Calu3 (cell line): ENCODE measurements around the gene RALGAPB. TPM values are rescaled to one million over a fixed set of nuclear protein-coding genes. Genes with fewer than 3 reads are reported as not detected.

Source experiments
- BruUV-seq: library from RNA; stranded (reverse); fragments of 400-500 nt; replicated peaks from 2 replicates; lab custom pipeline; 2021; lab: Mats Ljungman, UMichigan
- CTCF ChIA-PET: fragments of 300-600 bp; sonication (Branson Sonifier 250); formaldehyde crosslinking; loops from one replicate; lab custom pipeline; 2022; ENCODE audit warnings: antibody characterized with exemption; lab: Charles Lee
- DNase-seq: peaks from one replicate; pipeline ENCODE4 v3.0.0; 2022
- H3K27ac Mint-ChIP-seq: one replicate; pipeline ENCODE4 v1.8.0; 2022; ENCODE audit warnings: mixed read lengths; ENCODE audit not compliant: unreplicated experiment
- H3K27me3 Mint-ChIP-seq: one replicate; pipeline ENCODE4 v1.8.0; 2022; ENCODE audit warnings: mixed read lengths; ENCODE audit not compliant: unreplicated experiment
- H3K36me3 Mint-ChIP-seq: one replicate; pipeline ENCODE4 v1.8.0; 2022; ENCODE audit warnings: mild to moderate bottlenecking, moderate library complexity, mixed read lengths; ENCODE audit not compliant: insufficient read depth, unreplicated experiment
- H3K4me1 Mint-ChIP-seq: one replicate; pipeline ENCODE4 v1.8.0; 2022; ENCODE audit warnings: mild to moderate bottlenecking, low read depth, mixed read lengths; ENCODE audit not compliant: unreplicated experiment
- H3K4me3 Mint-ChIP-seq: one replicate; pipeline ENCODE4 v1.8.0; 2022; ENCODE audit warnings: mild to moderate bottlenecking, low read depth, moderate library complexity, mixed read lengths; ENCODE audit not compliant: unreplicated experiment
- H3K9me3 Mint-ChIP-seq: one replicate; pipeline ENCODE4 v1.8.0; 2022; ENCODE audit warnings: low read depth, mixed read lengths; ENCODE audit not compliant: unreplicated experiment
- CTCF ChIP-seq: fragments of 200-600 bp; IDR thresholded peaks from one replicate; pipeline ENCODE4 v1.8.0; 2022; ENCODE audit warnings: antibody characterized with exemption; ENCODE audit not compliant: unreplicated experiment
- intact Hi-C: fragments of 100-400 bp; cut with micrococcal nuclease; formaldehyde crosslinking; loops from one replicate; pipeline ENCODE4 v1.10.0; 2022; ENCODE audit not compliant: unreplicated experiment
- total RNA-seq: library from RNA; stranded (reverse); gene quantifications from 2 replicates; pipeline ENCODE4 v1.2.3, GENCODE V29; 2022

RALGAPB gene
- total RNA-seq, 1 experiment from 2014 or later: 59.8 TPM

DNA sequence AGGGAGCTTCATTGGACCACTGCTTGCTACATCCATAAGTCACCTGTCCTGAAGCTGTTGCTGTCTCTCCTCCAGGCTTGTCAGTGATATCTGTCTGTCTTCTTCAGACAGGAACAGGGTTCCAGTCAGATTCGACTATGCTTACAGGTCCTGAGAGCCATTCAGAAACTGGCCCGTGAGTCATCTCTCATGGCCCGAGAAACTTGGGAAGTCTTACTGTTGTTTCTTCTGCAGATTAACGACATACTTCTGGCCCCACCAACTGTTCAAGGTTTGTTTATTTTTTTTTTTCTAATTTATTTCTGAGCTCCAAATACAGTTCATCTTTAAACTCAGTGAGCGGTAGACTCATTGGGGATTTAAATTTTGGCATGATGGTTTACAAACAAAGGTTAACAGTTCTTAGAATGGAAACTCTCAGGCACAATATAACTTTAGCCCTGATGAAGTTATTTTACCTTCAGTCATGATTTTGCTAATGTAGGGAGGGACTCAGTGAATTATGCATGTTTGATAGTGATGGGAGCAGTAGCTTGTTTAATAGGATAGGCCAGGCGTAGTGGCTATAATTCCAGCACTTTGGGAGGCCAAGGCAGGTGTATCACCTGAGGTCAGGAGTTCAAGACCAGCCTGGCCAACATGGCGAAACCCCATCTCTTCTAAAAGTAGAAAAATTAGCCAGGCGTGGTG lies 24.7 kb downstream of the RALGAPB start:
- intact Hi-C loops: no loop called here

DNA sequence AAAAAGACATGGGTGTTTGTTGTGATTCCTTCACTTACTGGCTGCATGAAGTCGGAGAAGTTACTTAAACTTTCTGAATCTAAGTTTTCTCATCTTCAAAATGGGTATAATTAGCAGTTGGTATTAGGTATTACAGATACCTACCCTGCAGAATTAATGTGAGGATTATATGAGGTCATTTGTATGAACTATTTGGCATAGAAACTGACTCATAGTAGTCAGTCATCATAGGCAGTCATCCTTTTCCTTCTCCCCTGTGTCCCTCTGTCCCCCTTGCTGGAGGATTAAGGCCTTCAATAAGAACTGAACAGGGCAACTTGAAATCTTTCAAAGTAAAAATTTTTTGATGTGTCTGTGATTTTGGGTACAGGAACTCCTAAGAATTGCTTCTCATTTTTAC lies 26.3 kb downstream of the RALGAPB start:
- Mint-ChIP-seq H3K27me3 (no peaks in the 10 kb centered on the region), H3K4me1 (no peaks in the 10 kb centered on the region), H3K27ac (no peak overlapping the region), H3K9me3 (no peaks in the 10 kb centered on the region), H3K36me3 (peaks cover 31% of the 10 kb centered on the region), H3K4me3 (no peak overlapping the region)
- DNase-seq: no peak
- no TSS peak for BruUV-seq
- no peak for TF ChIP-seq CTCF
- intact Hi-C loops: no loop called here
- CTCF ChIA-PET: interaction anchor here (0.5 kb wide), 1 partner anchor 61 kb away, joined by 3 read pairs; no protein-coding TSS in a partner anchor

More for the DNA sequence above, 24.7 kb downstream of the RALGAPB start:
- no TSS peak for BruUV-seq
- no peak for TF ChIP-seq CTCF
- Mint-ChIP-seq H3K27me3 (no peaks in the 10 kb centered on the region), H3K36me3 (peaks cover 31% of the 10 kb centered on the region), H3K4me1 (no peaks in the 10 kb centered on the region), H3K4me3 (no peak overlapping the region), H3K9me3 (no peaks in the 10 kb centered on the region), H3K27ac (no peak overlapping the region)
- CTCF ChIA-PET: no interaction called here
- DNase-seq: no peak

DNA sequence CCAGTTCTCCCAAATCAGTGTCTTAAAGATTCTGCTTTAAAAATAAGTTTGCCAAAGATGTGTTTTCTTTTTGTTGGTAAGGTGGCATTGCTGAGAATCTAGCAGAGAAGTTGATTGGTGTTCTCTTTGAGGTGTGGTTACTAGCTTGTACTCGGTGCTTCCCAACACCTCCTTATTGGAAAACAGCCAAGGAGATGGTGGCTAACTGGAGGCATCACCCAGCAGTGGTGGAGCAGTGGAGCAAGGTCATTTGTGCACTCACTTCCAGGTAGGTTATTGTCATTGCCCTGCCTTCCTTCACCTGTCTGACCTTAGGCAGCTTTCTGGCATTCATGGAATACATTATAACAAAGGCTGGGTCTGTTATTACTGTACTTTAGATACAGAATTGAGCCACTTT lies 26.7 kb downstream of the RALGAPB start:
- BruUV-seq: no TSS peak
- intact Hi-C loops: no loop called here
- Mint-ChIP-seq H3K9me3 (no peaks in the 10 kb centered on the region), H3K4me1 (no peaks in the 10 kb centered on the region), H3K4me3 (no peak overlapping the region), H3K36me3 (peaks cover 31% of the 10 kb centered on the region), H3K27ac (no peak overlapping the region), H3K27me3 (no peaks in the 10 kb centered on the region)
- no peak for TF ChIP-seq CTCF
- CTCF ChIA-PET: no interaction called here
- no peak for DNase-seq

DNA sequence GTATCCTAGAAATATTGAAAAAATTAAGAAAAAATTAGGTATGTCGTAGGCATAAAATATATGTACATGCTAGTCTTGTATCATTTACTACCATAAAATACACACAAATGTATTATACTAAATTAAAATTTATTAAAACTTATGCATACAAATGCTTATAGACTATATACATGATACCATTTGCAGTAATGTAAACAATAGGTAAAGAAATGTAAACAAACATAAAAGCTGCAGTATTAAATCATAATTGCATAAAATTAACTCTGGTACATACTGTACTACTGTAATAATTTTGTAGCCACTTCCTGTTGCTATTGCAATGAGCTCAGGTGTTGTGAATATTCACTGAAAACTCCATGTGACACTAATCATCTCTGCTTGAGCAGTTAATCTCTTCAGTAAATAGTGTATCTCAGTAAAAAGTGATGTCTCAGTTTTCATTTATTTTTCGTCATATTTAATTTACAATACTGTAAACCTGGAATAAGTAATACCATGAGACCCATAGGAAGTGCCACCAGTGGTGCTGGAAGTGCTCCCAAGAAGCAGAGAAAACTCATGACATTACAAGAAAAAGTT lies 29.3 kb downstream of the RALGAPB start:
- Mint-ChIP-seq H3K4me1 (no peaks in the 10 kb centered on the region), H3K4me3 (no peak overlapping the region), H3K27ac (no peak overlapping the region), H3K27me3 (no peaks in the 10 kb centered on the region), H3K36me3 (peaks cover 22% of the 10 kb centered on the region), H3K9me3 (no peaks in the 10 kb centered on the region)
- BruUV-seq: no TSS peak
- no peak for DNase-seq
- CTCF ChIA-PET: no interaction called here
- no peak for TF ChIP-seq CTCF
- intact Hi-C loops: no loop called here
